PC-9 (cell line): ENCODE results near the gene KANSL3. TPM values are rescaled to one million over a fixed set of nuclear protein-coding genes. Genes with fewer than 3 reads are reported as not detected.

Experiments used
- BruUV-seq: library from RNA; stranded (reverse); fragments of 400-500 nt; replicated peaks from 2 replicates; lab custom pipeline; 2021; lab: Mats Ljungman, UMichigan
- CTCF ChIA-PET: fragments of 300-600 bp; sonication (Branson Sonifier 250); formaldehyde crosslinking; loops from one replicate; lab custom pipeline; 2022; ENCODE audit warnings: antibody characterized with exemption; lab: Charles Lee
- POLR2A ChIA-PET: fragments of 300-600 bp; sonication (Branson Sonifier 250); formaldehyde crosslinking; loops from one replicate; lab custom pipeline; 2022; ENCODE audit warnings: antibody characterized with exemption; ENCODE audit not compliant: unreplicated experiment; lab: Charles Lee
- DNase-seq, 2 experiments: peaks; one replicate each; pipeline versions ENCODE4 v3.0.0 to v3.0.0-alpha.2; 2015 to 2022; ENCODE audit warnings: mixed read lengths in 1 of 2
- H2AFZ ChIP-seq: fragments of 200-600 bp; sonication (generic); 2 replicates; pipeline ENCODE4 v1.8.1; 2017; ENCODE audit warnings: antibody characterized with exemption
- H3F3A ChIP-seq: fragments of 200-600 bp; sonication (generic); 2 replicates; pipeline ENCODE4 v1.8.1; 2017; ENCODE audit warnings: antibody characterized with exemption, mild to moderate bottlenecking, low read depth; ENCODE audit not compliant: insufficient read depth
- H3K27ac ChIP-seq: fragments of 200-600 bp; sonication (generic); 2 replicates; pipeline ENCODE4 v1.6.1; 2016; ENCODE audit warnings: mixed run types
- H3K27me3 ChIP-seq: fragments of 200-600 bp; sonication (generic); 2 replicates; pipeline ENCODE4 v1.6.1; 2016; ENCODE audit warnings: low read depth, mixed run types; ENCODE audit not compliant: insufficient read depth
- H3K36me3 ChIP-seq: fragments of 200-600 bp; sonication (generic); 2 replicates; pipeline ENCODE4 v1.6.1; 2016; ENCODE audit warnings: low read depth, mixed run types
- H3K4me1 ChIP-seq: fragments of 200-600 bp; sonication (generic); replicated peaks from 2 replicates; pipeline ENCODE4 v1.6.1; 2016; ENCODE audit warnings: mixed run types; ENCODE audit not compliant: insufficient read depth
- H3K4me2 ChIP-seq: fragments of 200-600 bp; sonication (generic); 2 replicates; pipeline ENCODE4 v1.6.1; 2017; ENCODE audit warnings: mixed run types
- H3K4me3 ChIP-seq: fragments of 200-600 bp; sonication (generic); 2 replicates; pipeline ENCODE4 v1.6.1; 2016; ENCODE audit warnings: mixed run types
- H3K79me2 ChIP-seq: fragments of 200-600 bp; sonication (generic); 2 replicates; pipeline ENCODE4 v1.6.1; 2017; ENCODE audit warnings: low read depth, mixed run types
- H3K9me2 ChIP-seq: fragments of 200-600 bp; sonication (generic); 2 replicates; pipeline ENCODE4 v1.8.1; 2017; ENCODE audit warnings: mild to moderate bottlenecking; ENCODE audit not compliant: insufficient read depth
- H3K9me3 ChIP-seq: fragments of 200-600 bp; sonication (generic); 2 replicates; pipeline ENCODE4 v1.8.1; 2016; ENCODE audit warnings: low read depth; ENCODE audit not compliant: insufficient read depth
- H4K20me1 ChIP-seq: fragments of 200-600 bp; sonication (generic); 2 replicates; pipeline ENCODE4 v1.8.1; 2017; ENCODE audit not compliant: insufficient read depth
- EZH2 ChIP-seq: fragments of 200-600 bp; sonication (generic); IDR thresholded peaks from 2 replicates; pipeline ENCODE4 v1.8.0; 2017; ENCODE audit warnings: antibody characterized with exemption, low read depth
- intact Hi-C: fragments of 100-400 bp; cut with micrococcal nuclease; formaldehyde crosslinking; loops from one replicate; pipeline ENCODE4 v1.10.0; 2022; ENCODE audit not compliant: unreplicated experiment
- total RNA-seq: library from RNA; stranded (reverse); gene quantifications from 2 replicates; pipeline ENCODE4 v1.2.3, GENCODE V29; 2021
- TF ChIP-seq, protein P1 (sequence below): fragments of 200-600 bp; sonication (generic); conservative IDR thresholded peaks from 2 replicates; pipeline ENCODE4 v1.6.1; 2017; ENCODE audit warnings: mixed run types, antibody characterized with exemption, mild to moderate bottlenecking, moderate library complexity

KANSL3 gene
- total RNA-seq, 1 experiment from 2014 or later = 52.0 TPM

GRCh38 chr2:96599941-96600340 is 38.2 kb downstream of the KANSL3 start:
- intact Hi-C loops = loop anchor here (5.0 kb wide), 1 partner anchor 202 kb away; no protein-coding TSS in a partner anchor
- peaks cover 79% of the 10 kb centered on the region for H3K36me3 ChIP-seq
- H2AFZ ChIP-seq = no peak overlapping the region
- H3K9me2 ChIP-seq = no peaks in the 10 kb centered on the region
- ChIA-PET CTCF (no interaction called here), POLR2A (no interaction called here)
- H3K79me2 ChIP-seq = no peaks in the 10 kb centered on the region
- no peaks in the 10 kb centered on the region; the same call in 1 of the 2 replicates for H4K20me1 ChIP-seq
- BruUV-seq = no TSS peak
- H3K9me3 ChIP-seq = no peaks in the 10 kb centered on the region
- no peaks in the 10 kb centered on the region for H3K27me3 ChIP-seq
- no peak overlapping the region for H3K4me2 ChIP-seq
- no peak overlapping the region for H3K27ac ChIP-seq
- no peaks in the 10 kb centered on the region for H3F3A ChIP-seq
- TF ChIP-seq, protein P1, sequence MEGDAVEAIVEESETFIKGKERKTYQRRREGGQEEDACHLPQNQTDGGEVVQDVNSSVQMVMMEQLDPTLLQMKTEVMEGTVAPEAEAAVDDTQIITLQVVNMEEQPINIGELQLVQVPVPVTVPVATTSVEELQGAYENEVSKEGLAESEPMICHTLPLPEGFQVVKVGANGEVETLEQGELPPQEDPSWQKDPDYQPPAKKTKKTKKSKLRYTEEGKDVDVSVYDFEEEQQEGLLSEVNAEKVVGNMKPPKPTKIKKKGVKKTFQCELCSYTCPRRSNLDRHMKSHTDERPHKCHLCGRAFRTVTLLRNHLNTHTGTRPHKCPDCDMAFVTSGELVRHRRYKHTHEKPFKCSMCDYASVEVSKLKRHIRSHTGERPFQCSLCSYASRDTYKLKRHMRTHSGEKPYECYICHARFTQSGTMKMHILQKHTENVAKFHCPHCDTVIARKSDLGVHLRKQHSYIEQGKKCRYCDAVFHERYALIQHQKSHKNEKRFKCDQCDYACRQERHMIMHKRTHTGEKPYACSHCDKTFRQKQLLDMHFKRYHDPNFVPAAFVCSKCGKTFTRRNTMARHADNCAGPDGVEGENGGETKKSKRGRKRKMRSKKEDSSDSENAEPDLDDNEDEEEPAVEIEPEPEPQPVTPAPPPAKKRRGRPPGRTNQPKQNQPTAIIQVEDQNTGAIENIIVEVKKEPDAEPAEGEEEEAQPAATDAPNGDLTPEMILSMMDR = no peak
- TF ChIP-seq EZH2 = no peak
- DNase-seq = no peak
- H3K4me3 ChIP-seq = no peak overlapping the region
- no peaks in the 10 kb centered on the region for H3K4me1 ChIP-seq

- CTCF ChIA-PET = no interaction called here
- H3K27me3 ChIP-seq = no peaks in the 10 kb centered on the region
- H3K36me3 ChIP-seq = peaks cover 67% of the 10 kb centered on the region
These were observed 41.5 kb downstream of the KANSL3 start for GRCh38 chr2:96596596-96596995.

DNA sequence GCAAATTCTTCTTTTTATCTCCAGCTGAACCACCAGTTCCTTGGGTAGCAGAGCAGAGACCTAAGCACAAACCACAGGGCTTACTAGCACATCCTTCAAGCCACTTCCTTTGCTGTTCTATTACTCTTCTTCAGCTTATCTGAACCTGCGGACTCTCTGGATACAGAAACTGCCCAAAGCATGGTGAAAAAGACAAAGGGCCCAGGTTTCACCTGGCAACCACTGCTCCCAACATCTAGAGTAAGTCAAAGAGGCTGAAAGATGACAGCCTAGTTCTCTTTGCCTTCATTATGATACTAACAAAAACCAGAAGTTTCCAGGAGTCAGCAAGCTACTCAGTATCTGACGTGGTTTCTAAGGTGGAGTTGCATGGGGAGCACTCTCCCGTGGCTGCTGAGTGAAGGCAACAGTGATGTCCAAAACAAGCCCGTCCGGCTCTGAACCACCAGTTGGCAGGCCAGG is 43.4 kb downstream of the KANSL3 start:
- H3K36me3 ChIP-seq = peaks cover 57% of the 10 kb centered on the region
- no peaks in the 10 kb centered on the region for H3K4me1 ChIP-seq
- intact Hi-C loops = no loop called here
- H3K27ac ChIP-seq = no peak overlapping the region
- CTCF ChIA-PET = no interaction called here
- no peaks in the 10 kb centered on the region for H3K9me2 ChIP-seq
- no peak overlapping the region for H3K4me3 ChIP-seq
- TF ChIP-seq, protein P1 = no peak
- TF ChIP-seq EZH2 = no peak
- no peaks in the 10 kb centered on the region for H3K79me2 ChIP-seq
- no peaks in the 10 kb centered on the region; the same call in 1 of the 2 replicates for H4K20me1 ChIP-seq
- no peaks in the 10 kb centered on the region for H3F3A ChIP-seq
- no peak overlapping the region for H3K4me2 ChIP-seq
- BruUV-seq = no TSS peak
- DNase-seq = no peak
- POLR2A ChIA-PET = no interaction called here
- no peak overlapping the region for H2AFZ ChIP-seq
- H3K9me3 ChIP-seq = no peaks in the 10 kb centered on the region
- H3K27me3 ChIP-seq = no peaks in the 10 kb centered on the region

More at GRCh38 chr2:96596596-96596995, 41.5 kb downstream of the KANSL3 start:
- Histone ChIP-seq H3K4me3 (no peak overlapping the region), H3K9me3 (no peaks in the 10 kb centered on the region), H3K9me2 (no peaks in the 10 kb centered on the region), H3K4me1 (no peaks in the 10 kb centered on the region), H3K79me2 (no peaks in the 10 kb centered on the region), H4K20me1 (no peaks in the 10 kb centered on the region; the same call in 1 of the 2 replicates), H3K27ac (no peak overlapping the region), H3K4me2 (no peak overlapping the region), H2AFZ (no peak overlapping the region), H3F3A (no peaks in the 10 kb centered on the region)
- no peak for DNase-seq
- POLR2A ChIA-PET = no interaction called here
- intact Hi-C loops = no loop called here
- no TSS peak for BruUV-seq
- TF ChIP-seq, protein P1 = no peak
- TF ChIP-seq EZH2 = no peak
